Neural cell (in vitro differentiated cells): ENCODE results near the gene LMO4. TPM values are rescaled to one million over a fixed set of nuclear protein-coding genes. Genes with fewer than 3 reads are reported as not detected.

Experiments
- H2AFZ ChIP-seq: fragments of 200-600, 300-800 bp; sonication (generic), shearing (Covaris generic); 2 replicates; pipeline ENCODE4 v1.6.0; 2014; ENCODE audit warnings: low read depth, mild to moderate bottlenecking, antibody characterized with exemption, low read length, moderate library complexity
- H3F3A ChIP-seq: fragments of 200-600 bp; shearing (Covaris generic); 2 replicates; pipeline ENCODE4 v1.6.1; 2016; ENCODE audit warnings: mild to moderate bottlenecking, moderate library complexity, mixed read lengths, antibody characterized with exemption, low read length; ENCODE audit not compliant: insufficient read depth, poor library complexity, severe bottlenecking
- H3K27ac ChIP-seq: fragments of 200-600, 300-800 bp; sonication (generic), shearing (Covaris generic); 2 replicates; pipeline ENCODE4 v1.5.1; 2014; ENCODE audit warnings: mild to moderate bottlenecking, low read length, moderate library complexity
- H3K27me3 ChIP-seq: fragments of 300-800, 200-600 bp; sonication (generic), shearing (Covaris generic); 2 replicates; pipeline ENCODE4 v1.6.0; 2014; ENCODE audit warnings: mild to moderate bottlenecking, low read depth, low read length, moderate library complexity; ENCODE audit not compliant: insufficient read depth
- H3K36me3 ChIP-seq: fragments of 300-800, 200-600 bp; sonication (generic), shearing (Covaris generic); 2 replicates; pipeline ENCODE4 v1.5.1; 2014; ENCODE audit warnings: mild to moderate bottlenecking, antibody characterized with exemption, low read length, moderate library complexity; ENCODE audit not compliant: insufficient read depth
- H3K4me2 ChIP-seq: fragments of 300-800, 200-600 bp; sonication (generic), shearing (Covaris generic); 2 replicates; pipeline ENCODE4 v1.6.0; 2014; ENCODE audit warnings: mild to moderate bottlenecking, low read length
- H3K4me3 ChIP-seq: fragments of 300-800, 200-600 bp; sonication (generic), shearing (Covaris generic); 2 replicates; pipeline ENCODE4 v1.5.1; 2014; ENCODE audit warnings: mild to moderate bottlenecking, low read length, moderate library complexity
- H3K79me2 ChIP-seq: fragments of 200-600 bp; shearing (Covaris generic); replicated peaks from 2 replicates; pipeline ENCODE4 v1.6.0; 2014; ENCODE audit warnings: mild to moderate bottlenecking, low read length, moderate library complexity; ENCODE audit not compliant: insufficient read depth
- H3K9ac ChIP-seq: fragments of 300-800, 200-600 bp; sonication (generic), shearing (Covaris generic); 2 replicates; pipeline ENCODE4 v1.6.1; 2016; ENCODE audit warnings: mild to moderate bottlenecking, low read length, mixed read lengths
- H3K9me2 ChIP-seq: fragments of 200-600 bp; shearing (Covaris generic); 2 replicates; pipeline ENCODE4 v1.6.1; 2016; ENCODE audit warnings: mild to moderate bottlenecking, low read length, mixed read lengths; ENCODE audit not compliant: insufficient read depth
- H3K9me3 ChIP-seq: fragments of 200-600, 300-800 bp; sonication (generic), shearing (Covaris generic); 2 replicates; pipeline ENCODE4 v1.6.1; 2016; ENCODE audit warnings: mild to moderate bottlenecking, mixed run types, low read length, moderate library complexity, mixed read lengths
- H4K20me1 ChIP-seq: fragments of 200-600 bp; shearing (Covaris generic); 2 replicates; pipeline ENCODE4 v1.6.1; 2016; ENCODE audit warnings: mild to moderate bottlenecking, mixed run types; ENCODE audit not compliant: insufficient read depth
- CTCF ChIP-seq: fragments of 450-650 bp; IDR thresholded peaks from 2 replicates; pipeline ENCODE4 v1.5.1; 2014; ENCODE audit warnings: antibody characterized with exemption, mild to moderate bottlenecking, moderate library complexity; ENCODE audit not compliant: poor library complexity, severe bottlenecking
- EP300 ChIP-seq: fragments of 450-650 bp; conservative IDR thresholded peaks from 2 replicates; pipeline ENCODE4 v1.6.1; 2014; ENCODE audit warnings: antibody characterized with exemption, mild to moderate bottlenecking, moderate library complexity; ENCODE audit not compliant: poor library complexity, severe bottlenecking
- EZH2 ChIP-seq: fragments of 200-600, 300-800 bp; shearing (Covaris generic), sonication (generic); IDR thresholded peaks from 2 replicates; pipeline ENCODE4 v1.6.1; 2014; ENCODE audit warnings: antibody characterized with exemption, low read length, borderline replicate concordance, mild to moderate bottlenecking; ENCODE audit not compliant: insufficient read depth, poor library complexity, severe bottlenecking
- MXI1 ChIP-seq: fragments of 450-650 bp; conservative IDR thresholded peaks from 2 replicates; pipeline ENCODE4 v1.6.1; 2014; ENCODE audit warnings: antibody characterized with exemption, mild to moderate bottlenecking; ENCODE audit not compliant: poor library complexity, severe bottlenecking
- POLR2AphosphoS5 ChIP-seq: IDR thresholded peaks from 2 replicates; pipeline ENCODE4 v1.6.1; 2012
- RAD21 ChIP-seq: fragments of 450-650 bp; conservative IDR thresholded peaks from 2 replicates; pipeline ENCODE4 v1.6.1; 2014; ENCODE audit warnings: antibody characterized with exemption, mild to moderate bottlenecking, moderate library complexity
- REST ChIP-seq: IDR thresholded peaks from 2 replicates; pipeline ENCODE4 v1.6.1; 2012; ENCODE audit warnings: borderline replicate concordance
- SMC3 ChIP-seq: fragments of 450-650 bp; conservative IDR thresholded peaks from 2 replicates; pipeline ENCODE4 v1.6.1; 2014; ENCODE audit warnings: antibody characterized with exemption, mild to moderate bottlenecking, moderate library complexity; ENCODE audit not compliant: poor library complexity
- TAF1 ChIP-seq: IDR thresholded peaks from 2 replicates; pipeline ENCODE4 v1.6.1; 2012; ENCODE audit warnings: low read depth
- polyA plus RNA-seq: library from polyadenylated mRNA; depleted of rRNA; stranded (reverse); fragments of >200 nt; gene quantifications from 2 replicates; pipeline ENCODE4 v1.2.3, GENCODE V29; 2014

LMO4 gene
- polyA plus RNA-seq, 1 donor from 2014 or later: 147 TPM

- Histone ChIP-seq H3K27ac (no peak overlapping the region), H3K79me2 (no peaks in the 10 kb centered on the region), H3K36me3 (no peaks in the 10 kb centered on the region), H2AFZ (no peak overlapping the region), H4K20me1 (no peaks in the 10 kb centered on the region), H3F3A (no peaks in the 10 kb centered on the region), H3K9me2 (no peaks in the 10 kb centered on the region), H3K9me3 (no peaks in the 10 kb centered on the region), H3K4me2 (no peak overlapping the region), H3K27me3 (no peaks in the 10 kb centered on the region), H3K4me3 (no peak overlapping the region), H3K9ac (no peak overlapping the region)
- TF ChIP-seq TAF1: no peak
- TF ChIP-seq MXI1: no peak
- no peak for TF ChIP-seq CTCF
- no peak for TF ChIP-seq RAD21
- TF ChIP-seq EP300: no peak
- no peak for TF ChIP-seq EZH2
- no peak for TF ChIP-seq REST
- TF ChIP-seq SMC3: no peak
- TF ChIP-seq POLR2AphosphoS5: no peak
These were observed 59.7 kb downstream of the LMO4 start for GRCh38 chr1:87388411-87388810.

- no peak overlapping the region for H2AFZ ChIP-seq
- H3K4me3 ChIP-seq: no peak overlapping the region
- H4K20me1 ChIP-seq: no peaks in the 10 kb centered on the region
- H3K36me3 ChIP-seq: no peaks in the 10 kb centered on the region
- no peaks in the 10 kb centered on the region for H3K9me3 ChIP-seq
- no peaks in the 10 kb centered on the region for H3F3A ChIP-seq
- H3K79me2 ChIP-seq: no peaks in the 10 kb centered on the region
- H3K27me3 ChIP-seq: no peaks in the 10 kb centered on the region
- no peak for TF ChIP-seq TAF1
- TF ChIP-seq MXI1: no peak
- TF ChIP-seq RAD21: no peak
- no peak for TF ChIP-seq POLR2AphosphoS5
- H3K4me2 ChIP-seq: no peak overlapping the region
- no peak overlapping the region for H3K27ac ChIP-seq
- no peak overlapping the region for H3K9ac ChIP-seq
- no peaks in the 10 kb centered on the region for H3K9me2 ChIP-seq
These were observed 60.3 kb downstream of the LMO4 start for GRCh38 chr1:87389011-87389410.

- H3K36me3 ChIP-seq: no peaks in the 10 kb centered on the region
- H3K27me3 ChIP-seq: no peaks in the 10 kb centered on the region
- no peaks in the 10 kb centered on the region for H3K9me2 ChIP-seq
- no peak overlapping the region for H2AFZ ChIP-seq
- no peaks in the 10 kb centered on the region for H3K9me3 ChIP-seq
- H3K9ac ChIP-seq: no peak overlapping the region
- no peak overlapping the region for H3K4me3 ChIP-seq
- H3F3A ChIP-seq: no peaks in the 10 kb centered on the region
- no peak overlapping the region for H3K4me2 ChIP-seq
- TF ChIP-seq MXI1 (no peak), CTCF (no peak), REST (no peak), EZH2 (no peak), EP300 (no peak), RAD21 (no peak), POLR2AphosphoS5 (no peak), SMC3 (no peak), TAF1 (no peak)
- no peaks in the 10 kb centered on the region for H3K79me2 ChIP-seq
- no peaks in the 10 kb centered on the region for H4K20me1 ChIP-seq
- H3K27ac ChIP-seq: no peak overlapping the region
These were observed 60.9 kb downstream of the LMO4 start for GRCh38 chr1:87389546-87389945.
